ENCODE data around the gene SASH3.
"Not testable (repeated sequence)": the region's sequence is repeated elsewhere in the genome, so short reads cannot be mapped to it uniquely, and the experiment has no call there.

The SASH3 gene

GRCh38 chrX:129739578-129739977, 40.2 kb upstream of the SASH3 start:
- Histone ChIP-seq H3K36me3 (ENCODE audit: insufficient read depth, low read length) (no peaks in the 10 kb centered on the region), H3K4me1 (ENCODE audit: insufficient read depth, low read length) (peaks cover 97% of the 10 kb centered on the region), H2AFZ (ENCODE audit: low read depth, low read length) (no peak overlapping the region), H3K9ac (ENCODE audit: low read depth, low read length) (peak overlapping the region; percentile 47), H3K79me2 (ENCODE audit: insufficient read depth, low read length) (no peaks in the 10 kb centered on the region), H3K4me2 (ENCODE audit: insufficient read depth, low read length) (no peak overlapping the region), H3K27ac (ENCODE audit: low read length) (peak overlapping the region; percentile 88), H3K9me3 (ENCODE audit: insufficient read depth, low read length, severe bottlenecking) (no peaks in the 10 kb centered on the region), H4K20me1 (ENCODE audit: insufficient read depth, low read length) (no peaks in the 10 kb centered on the region), H3K27me3 (ENCODE audit: insufficient read depth, low read length, poor library complexity) (no peaks in the 10 kb centered on the region), H3K4me3 (ENCODE audit: low read depth in 1 of 2, low read length in 2 of 2) (no peak overlapping the region)
- TF ChIP-seq, protein P1, sequence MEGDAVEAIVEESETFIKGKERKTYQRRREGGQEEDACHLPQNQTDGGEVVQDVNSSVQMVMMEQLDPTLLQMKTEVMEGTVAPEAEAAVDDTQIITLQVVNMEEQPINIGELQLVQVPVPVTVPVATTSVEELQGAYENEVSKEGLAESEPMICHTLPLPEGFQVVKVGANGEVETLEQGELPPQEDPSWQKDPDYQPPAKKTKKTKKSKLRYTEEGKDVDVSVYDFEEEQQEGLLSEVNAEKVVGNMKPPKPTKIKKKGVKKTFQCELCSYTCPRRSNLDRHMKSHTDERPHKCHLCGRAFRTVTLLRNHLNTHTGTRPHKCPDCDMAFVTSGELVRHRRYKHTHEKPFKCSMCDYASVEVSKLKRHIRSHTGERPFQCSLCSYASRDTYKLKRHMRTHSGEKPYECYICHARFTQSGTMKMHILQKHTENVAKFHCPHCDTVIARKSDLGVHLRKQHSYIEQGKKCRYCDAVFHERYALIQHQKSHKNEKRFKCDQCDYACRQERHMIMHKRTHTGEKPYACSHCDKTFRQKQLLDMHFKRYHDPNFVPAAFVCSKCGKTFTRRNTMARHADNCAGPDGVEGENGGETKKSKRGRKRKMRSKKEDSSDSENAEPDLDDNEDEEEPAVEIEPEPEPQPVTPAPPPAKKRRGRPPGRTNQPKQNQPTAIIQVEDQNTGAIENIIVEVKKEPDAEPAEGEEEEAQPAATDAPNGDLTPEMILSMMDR (IDR thresholded peaks at IDR 0.05; ENCODE audit: borderline replicate concordance, extremely low read depth, low read length, poor library complexity, severe bottlenecking) = no peak
- no peak for TF ChIP-seq EZH2 (IDR thresholded peaks at IDR 0.05; ENCODE audit: borderline replicate concordance, low read depth, low read length, severe bottlenecking)
- DNase-seq (no peak), ATAC-seq (ENCODE audit: insufficient read depth, low read depth) (no peak)

DNA sequence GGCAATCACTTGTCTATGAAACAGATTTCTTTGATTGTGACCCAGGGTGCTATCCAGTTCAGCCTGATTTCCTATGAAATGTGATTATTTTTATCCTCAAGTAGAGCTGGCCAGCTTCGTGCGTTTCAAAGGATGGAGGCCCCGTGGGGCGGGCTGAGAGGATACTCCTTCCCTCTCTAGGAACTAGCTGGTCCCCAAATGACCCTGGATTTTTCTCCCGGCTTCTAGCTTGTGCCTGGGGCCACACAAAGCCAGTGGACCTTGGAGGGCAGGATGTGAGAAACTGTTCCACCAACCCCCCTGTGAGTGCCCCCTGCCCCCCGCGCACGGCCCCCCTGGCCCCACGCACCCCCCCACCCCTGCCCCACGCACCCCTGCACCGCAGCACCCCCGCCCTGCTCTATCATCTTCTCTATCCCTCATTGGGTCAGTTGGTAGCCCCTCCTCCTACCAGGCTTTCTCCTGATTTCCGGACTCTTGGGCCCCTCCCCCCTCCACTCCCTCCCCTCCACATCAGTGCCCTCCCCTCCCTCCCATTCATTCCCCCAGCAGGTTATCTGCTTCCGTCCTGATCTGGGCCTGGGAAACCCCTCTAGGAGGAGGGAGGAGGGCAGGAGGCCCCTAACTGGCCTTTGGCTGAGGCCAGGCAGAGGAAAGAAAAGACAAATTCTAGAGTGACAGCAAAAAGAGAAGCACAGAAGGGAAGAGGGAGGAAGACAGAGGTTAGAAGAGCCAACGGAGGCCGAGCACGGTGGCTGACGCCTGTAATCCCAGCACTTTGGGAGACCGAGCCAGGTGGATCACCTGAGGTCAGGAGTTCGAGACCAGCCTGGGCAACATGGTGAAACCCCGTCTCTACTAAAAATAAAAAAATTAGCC, 37.6 kb upstream of the SASH3 start:
- peak overlapping the region; percentile 97 for H3K27ac ChIP-seq (ENCODE audit: low read length)

DNA sequence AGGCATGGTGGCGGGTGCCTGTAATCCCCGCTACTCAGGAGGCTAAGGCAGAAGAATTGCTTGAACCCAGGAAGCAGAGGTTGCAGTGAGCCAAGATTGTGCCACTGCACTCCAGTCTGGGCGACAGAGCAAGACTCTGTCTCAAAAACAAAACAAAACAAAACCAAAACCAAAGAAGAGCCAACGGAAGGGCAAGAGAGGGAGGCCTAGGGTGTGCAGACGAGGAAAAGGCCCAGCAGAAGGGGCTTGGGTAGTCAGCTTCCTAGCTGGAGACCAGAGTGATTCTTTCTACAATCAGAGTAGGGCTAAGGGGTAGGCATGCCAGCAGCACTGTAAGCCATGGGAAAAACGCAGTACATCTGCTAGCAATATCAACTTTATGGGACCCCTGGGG, 37.0 kb upstream of the SASH3 start:
- H3K79me2 ChIP-seq (ENCODE audit: insufficient read depth, low read length) = peaks cover 11% of the 10 kb centered on the region
- H3K4me1 ChIP-seq (ENCODE audit: insufficient read depth, low read length) = peaks cover 97% of the 10 kb centered on the region
- H3K9me3 ChIP-seq (ENCODE audit: insufficient read depth, low read length, severe bottlenecking); H3K27me3 ChIP-seq (ENCODE audit: insufficient read depth, low read length, poor library complexity); H3K36me3 ChIP-seq (ENCODE audit: insufficient read depth, low read length); H2AFZ ChIP-seq (ENCODE audit: low read depth, low read length); H4K20me1 ChIP-seq (ENCODE audit: insufficient read depth, low read length): not testable (repeated sequence)
- peak overlapping the region; percentile 50 for H3K4me2 ChIP-seq (ENCODE audit: insufficient read depth, low read length)
- ATAC-seq (ENCODE audit: insufficient read depth, low read depth) (peak; percentile 18), DNase-seq (peak; percentile 64)
- peak overlapping the region; percentile 82 for H3K9ac ChIP-seq (ENCODE audit: low read depth, low read length)
- H3K27ac ChIP-seq (ENCODE audit: low read length) = peak overlapping the region; percentile 97
- H3K4me3 ChIP-seq (ENCODE audit: low read depth in 1 of 2, low read length in 2 of 2) = peak overlapping the region in 1 of 2 experiments; percentile 18; a peak in 1 of 4 replicates

More for the DNA sequence above, 37.6 kb upstream of the SASH3 start:
- H3K79me2 ChIP-seq (ENCODE audit: insufficient read depth, low read length) = peaks cover 8% of the 10 kb centered on the region
- H3K36me3 ChIP-seq (ENCODE audit: insufficient read depth, low read length) = no peaks in the 10 kb centered on the region
- H3K9me3 ChIP-seq (ENCODE audit: insufficient read depth, low read length, severe bottlenecking) = no peaks in the 10 kb centered on the region
- H2AFZ ChIP-seq (ENCODE audit: low read depth, low read length) = no peak overlapping the region
- H3K4me1 ChIP-seq (ENCODE audit: insufficient read depth, low read length) = peaks cover 97% of the 10 kb centered on the region
- peak overlapping the region; percentile 35 for H3K4me2 ChIP-seq (ENCODE audit: insufficient read depth, low read length)
- no peaks in the 10 kb centered on the region for H4K20me1 ChIP-seq (ENCODE audit: insufficient read depth, low read length)
- H3K4me3 ChIP-seq (ENCODE audit: low read depth in 1 of 2, low read length in 2 of 2) = no peak overlapping the region; a peak in 1 of 4 replicates
- TF ChIP-seq EZH2 (IDR thresholded peaks at IDR 0.05; ENCODE audit: borderline replicate concordance, low read depth, low read length, severe bottlenecking) = no peak
- TF ChIP-seq, protein P1 (IDR thresholded peaks at IDR 0.05; ENCODE audit: borderline replicate concordance, extremely low read depth, low read length, poor library complexity, severe bottlenecking) = no peak
- peak overlapping the region; percentile 82 for H3K9ac ChIP-seq (ENCODE audit: low read depth, low read length)
- ATAC-seq (ENCODE audit: insufficient read depth, low read depth) (no peak), DNase-seq (peak; percentile 72)
- H3K27me3 ChIP-seq (ENCODE audit: insufficient read depth, low read length, poor library complexity) = no peaks in the 10 kb centered on the region

GRCh38 chrX:129743821-129744220, 35.9 kb upstream of the SASH3 start:
- H3K4me1 ChIP-seq (ENCODE audit: insufficient read depth, low read length) = peaks cover 87% of the 10 kb centered on the region
- peak overlapping the region in 1 of 2 experiments; percentile 30; a peak in 1 of 4 replicates for H3K4me3 ChIP-seq (ENCODE audit: low read depth in 1 of 2, low read length in 2 of 2)
- H3K9me3 ChIP-seq (ENCODE audit: insufficient read depth, low read length, severe bottlenecking) = no peaks in the 10 kb centered on the region
- peak overlapping the region; percentile 60 for H3K4me2 ChIP-seq (ENCODE audit: insufficient read depth, low read length)
- peaks cover 11% of the 10 kb centered on the region for H3K79me2 ChIP-seq (ENCODE audit: insufficient read depth, low read length)
- no peak overlapping the region for H2AFZ ChIP-seq (ENCODE audit: low read depth, low read length)
- TF ChIP-seq, protein P1 (IDR thresholded peaks at IDR 0.05; ENCODE audit: borderline replicate concordance, extremely low read depth, low read length, poor library complexity, severe bottlenecking) = no peak
- no peak for TF ChIP-seq EZH2 (IDR thresholded peaks at IDR 0.05; ENCODE audit: borderline replicate concordance, low read depth, low read length, severe bottlenecking)
- no peaks in the 10 kb centered on the region for H3K36me3 ChIP-seq (ENCODE audit: insufficient read depth, low read length)
- no peaks in the 10 kb centered on the region for H3K27me3 ChIP-seq (ENCODE audit: insufficient read depth, low read length, poor library complexity)
- H3K9ac ChIP-seq (ENCODE audit: low read depth, low read length) = peak overlapping the region; percentile 82
- peak overlapping the region; percentile 97 for H3K27ac ChIP-seq (ENCODE audit: low read length)
- peak; percentile 74 for ATAC-seq (ENCODE audit: insufficient read depth, low read depth)
- peak; percentile 88 for DNase-seq
- no peaks in the 10 kb centered on the region for H4K20me1 ChIP-seq (ENCODE audit: insufficient read depth, low read length)

Data from DND-41 (cell line).